SK-N-SH (cell line): Measurements from ENCODE around the gene IL27RA.

Experiments
- POLR2AphosphoS5 ChIP-seq: IDR thresholded peaks from 2 replicates; pipeline ENCODE4 v1.6.1; 2012; ENCODE audit warnings: low read depth, low read length
- TF ChIP-seq, protein P1 (sequence below): fragments of 200-600 bp; sonication (generic); IDR thresholded peaks from 2 replicates; pipeline ENCODE4 v1.6.1; 2017; ENCODE audit warnings: antibody characterized with exemption, mild to moderate bottlenecking, moderate library complexity
- TF ChIP-seq, protein P2 (sequence below): fragments of 150-350 bp; IDR thresholded peaks from 2 replicates; pipeline ENCODE4 v1.6.1; 2017; ENCODE audit warnings: antibody characterized with exemption, low read length, low read depth, borderline replicate concordance

DNA sequence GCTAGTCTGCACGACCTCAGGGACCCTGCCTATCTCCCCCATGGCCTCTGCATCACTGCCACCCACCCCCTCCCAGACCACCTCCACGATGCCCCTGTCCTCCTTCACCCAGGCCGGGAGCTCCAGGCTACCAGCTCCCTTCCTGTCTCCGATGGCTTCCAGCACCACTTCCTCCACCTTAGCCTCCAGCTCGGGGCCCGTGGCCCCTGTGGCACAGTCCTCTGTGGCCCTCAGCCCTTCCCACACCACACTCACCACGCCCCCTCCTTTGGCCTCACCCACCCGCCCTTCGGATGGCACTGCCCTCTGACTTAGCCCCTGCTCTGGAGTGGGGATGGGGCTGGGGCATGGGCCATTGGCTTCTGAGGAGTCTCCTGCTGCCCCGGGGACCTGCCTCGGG lies 23.2 kb downstream of the IL27RA start:
- TF ChIP-seq, protein P1, sequence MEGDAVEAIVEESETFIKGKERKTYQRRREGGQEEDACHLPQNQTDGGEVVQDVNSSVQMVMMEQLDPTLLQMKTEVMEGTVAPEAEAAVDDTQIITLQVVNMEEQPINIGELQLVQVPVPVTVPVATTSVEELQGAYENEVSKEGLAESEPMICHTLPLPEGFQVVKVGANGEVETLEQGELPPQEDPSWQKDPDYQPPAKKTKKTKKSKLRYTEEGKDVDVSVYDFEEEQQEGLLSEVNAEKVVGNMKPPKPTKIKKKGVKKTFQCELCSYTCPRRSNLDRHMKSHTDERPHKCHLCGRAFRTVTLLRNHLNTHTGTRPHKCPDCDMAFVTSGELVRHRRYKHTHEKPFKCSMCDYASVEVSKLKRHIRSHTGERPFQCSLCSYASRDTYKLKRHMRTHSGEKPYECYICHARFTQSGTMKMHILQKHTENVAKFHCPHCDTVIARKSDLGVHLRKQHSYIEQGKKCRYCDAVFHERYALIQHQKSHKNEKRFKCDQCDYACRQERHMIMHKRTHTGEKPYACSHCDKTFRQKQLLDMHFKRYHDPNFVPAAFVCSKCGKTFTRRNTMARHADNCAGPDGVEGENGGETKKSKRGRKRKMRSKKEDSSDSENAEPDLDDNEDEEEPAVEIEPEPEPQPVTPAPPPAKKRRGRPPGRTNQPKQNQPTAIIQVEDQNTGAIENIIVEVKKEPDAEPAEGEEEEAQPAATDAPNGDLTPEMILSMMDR = no peak
- TF ChIP-seq POLR2AphosphoS5 = no peak
- TF ChIP-seq, protein P2, sequence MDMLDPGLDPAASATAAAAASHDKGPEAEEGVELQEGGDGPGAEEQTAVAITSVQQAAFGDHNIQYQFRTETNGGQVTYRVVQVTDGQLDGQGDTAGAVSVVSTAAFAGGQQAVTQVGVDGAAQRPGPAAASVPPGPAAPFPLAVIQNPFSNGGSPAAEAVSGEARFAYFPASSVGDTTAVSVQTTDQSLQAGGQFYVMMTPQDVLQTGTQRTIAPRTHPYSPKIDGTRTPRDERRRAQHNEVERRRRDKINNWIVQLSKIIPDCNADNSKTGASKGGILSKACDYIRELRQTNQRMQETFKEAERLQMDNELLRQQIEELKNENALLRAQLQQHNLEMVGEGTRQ = no peak
